GM23338 (cell line): ENCODE data around the gene UBAP1L. TPM values are rescaled to one million over a fixed set of nuclear protein-coding genes. Genes with fewer than 3 reads are reported as not detected.

Experiments
- polyA plus RNA-seq: library from polyadenylated mRNA; unstranded; fragments of >200 nt; fragmentation: Nextera tagmentation; extraction: Ambion mirVana; gene quantifications from 2 replicates; pipeline ENCODE4 v1.2.1, GENCODE V29; 2016
- small RNA-seq: library from RNA; depleted of rRNA; stranded (forward); fragments of <200 nt; gene quantifications from one replicate; pipeline ENCODE3, GENCODE V24; 2014; ENCODE audit warnings: low replicate concordance
- total RNA-seq: library from RNA; depleted of rRNA; stranded (reverse); fragments of >200 nt; shearing (Covaris generic); gene quantifications from 2 replicates; pipeline ENCODE4 v1.2.3, GENCODE V29; 2014; rRNA removed

The UBAP1L gene
- total and polyA plus RNA-seq, 2 experiments from 2014 or later, result 0.53 to 1.5 TPM

Small RNAs within 50 kb of the gene (small RNA-seq; reads per million reads assigned to genes)
- gene AC013553.1, result not detected

Other genes starting within 250 kb of the UBAP1L start
- 8.7 and 9.3 TPM in 2 replicates for gene ANKDD1A, start 203.3 kb downstream of the UBAP1L start, total RNA-seq
- gene ANKDD1A, start 203.3 kb downstream of the UBAP1L start, polyA plus RNA-seq, result 5.8 and 6.7 TPM in 2 replicates
- gene SPG21, start 125.3 kb downstream of the UBAP1L start, total RNA-seq, result 86.6 and 102 TPM in 2 replicates
- gene SPG21, start 125.3 kb downstream of the UBAP1L start, polyA plus RNA-seq, result 79.4 and 81.0 TPM in 2 replicates
- 25.3 and 36.0 TPM in 2 replicates for gene MTFMT, start 85.6 kb downstream of the UBAP1L start, total RNA-seq
- gene MTFMT, start 85.6 kb downstream of the UBAP1L start, polyA plus RNA-seq, result 18.9 and 19.0 TPM in 2 replicates
- not detected in 2 replicates for gene SLC51B, start 69.8 kb downstream of the UBAP1L start, total RNA-seq
- not detected in 2 replicates for gene SLC51B, start 69.8 kb downstream of the UBAP1L start, polyA plus RNA-seq
- gene RASL12, start 47.2 kb downstream of the UBAP1L start, total RNA-seq, result 20.1 and 27.7 TPM in 2 replicates
- 4.5 and 5.4 TPM in 2 replicates for gene RASL12, start 47.2 kb downstream of the UBAP1L start, polyA plus RNA-seq
- gene KBTBD13, start 38.5 kb downstream of the UBAP1L start, total RNA-seq, result not detected in 2 replicates
- 0.09 TPM in 1 of 2 replicates, not detected in the other for gene KBTBD13, start 38.5 kb downstream of the UBAP1L start, polyA plus RNA-seq
- gene PDCD7, start 18.6 kb upstream of the UBAP1L start, total RNA-seq, result 16.5 and 21.2 TPM in 2 replicates
- gene PDCD7, start 18.6 kb upstream of the UBAP1L start, polyA plus RNA-seq, result 16.8 and 18.9 TPM in 2 replicates
- 40.6 and 47.0 TPM in 2 replicates for gene CLPX, start 70.1 kb upstream of the UBAP1L start, total RNA-seq
- gene CLPX, start 70.1 kb upstream of the UBAP1L start, polyA plus RNA-seq, result 18.9 and 20.6 TPM in 2 replicates
- 0.03 TPM in 1 of 2 replicates, not detected in the other for gene CILP, start 96.3 kb upstream of the UBAP1L start, total RNA-seq
- not detected in 2 replicates for gene CILP, start 96.3 kb upstream of the UBAP1L start, polyA plus RNA-seq
- gene PARP16, start 171.7 kb upstream of the UBAP1L start, total RNA-seq, result 3.6 and 4.6 TPM in 2 replicates
- 4.1 and 4.4 TPM in 2 replicates for gene PARP16, start 171.7 kb upstream of the UBAP1L start, polyA plus RNA-seq
- not detected in 2 replicates for gene RNU5A-1, start 180.9 kb upstream of the UBAP1L start, total RNA-seq
- not detected in 2 replicates for gene RNU5A-1, start 180.9 kb upstream of the UBAP1L start, polyA plus RNA-seq
- not detected in 2 replicates for gene RNU5B-1, start 189.5 kb upstream of the UBAP1L start, total RNA-seq
- not detected in 2 replicates for gene RNU5B-1, start 189.5 kb upstream of the UBAP1L start, polyA plus RNA-seq